H9 (cell line): ENCODE measurements around the gene WDR31. TPM values are rescaled to one million over a fixed set of nuclear protein-coding genes. Genes with fewer than 3 reads are reported as not detected.

Experiments
- DNase-seq: peaks from one replicate; pipeline ENCODE4 v3.0.0-alpha.2; 2017
- H2AFZ ChIP-seq: one replicate; pipeline ENCODE4 v1.6.1; 2013; ENCODE audit warnings: mild to moderate bottlenecking, low read length, control low read depth, moderate library complexity
- H2AK5ac ChIP-seq: 2 replicates; pipeline ENCODE4 v1.6.1; 2013; ENCODE audit warnings: low read length, control low read depth, mixed read lengths; ENCODE audit not compliant: insufficient read length
- H2BK120ac ChIP-seq: one replicate; pipeline ENCODE4 v1.6.1; 2013; ENCODE audit warnings: low read depth, mild to moderate bottlenecking, low read length, control low read depth, inconsistent platforms; ENCODE audit not compliant: poor library complexity, severe bottlenecking
- H2BK12ac ChIP-seq: 2 replicates; pipeline ENCODE4 v1.6.1; 2013; ENCODE audit warnings: low read length, control low read depth, mixed read lengths, low read depth; ENCODE audit not compliant: insufficient read length
- H2BK15ac ChIP-seq: 2 replicates; pipeline ENCODE4 v1.6.1; 2013; ENCODE audit warnings: low read depth, low read length, control low read depth
- H2BK20ac ChIP-seq: one replicate; pipeline ENCODE4 v1.6.1; 2013; ENCODE audit warnings: low read depth, mild to moderate bottlenecking, low read length, control low read depth, inconsistent platforms; ENCODE audit not compliant: poor library complexity, severe bottlenecking
- H2BK5ac ChIP-seq: 2 replicates; pipeline ENCODE4 v1.6.1; 2013; ENCODE audit warnings: low read length, control low read depth, mixed read lengths; ENCODE audit not compliant: insufficient read length
- H3K14ac ChIP-seq: 2 replicates; pipeline ENCODE4 v1.6.1; 2013; ENCODE audit warnings: low read length, control low read depth; ENCODE audit not compliant: insufficient read depth
- H3K18ac ChIP-seq: 2 replicates; pipeline ENCODE4 v1.6.1; 2013; ENCODE audit warnings: low read depth, mild to moderate bottlenecking, mixed read lengths, low read length, control low read depth; ENCODE audit not compliant: insufficient read length
- H3K23ac ChIP-seq: 2 replicates; pipeline ENCODE4 v1.6.1; 2013; ENCODE audit warnings: low read length, control low read depth, mixed read lengths, low read depth; ENCODE audit not compliant: insufficient read length
- H3K23me2 ChIP-seq: 2 replicates; pipeline ENCODE4 v1.6.1; 2013; ENCODE audit warnings: low read depth, mild to moderate bottlenecking, mixed read lengths, low read length, control low read depth; ENCODE audit not compliant: insufficient read length, poor library complexity, severe bottlenecking
- H3K27ac ChIP-seq: 2 replicates; pipeline ENCODE4 v1.5.1; 2013; ENCODE audit warnings: low read length, control low read depth, mixed read lengths, low read depth; ENCODE audit not compliant: insufficient read length
- H3K27me3 ChIP-seq: 2 replicates; pipeline ENCODE4 v1.6.1; 2013; ENCODE audit warnings: low read length, control low read depth, inconsistent platforms; ENCODE audit not compliant: insufficient read depth
- H3K4ac ChIP-seq: 2 replicates; pipeline ENCODE4 v1.6.1; 2013; ENCODE audit warnings: low read depth, mild to moderate bottlenecking, control low read depth, inconsistent platforms, low read length, moderate library complexity
- H3K4me1 ChIP-seq: 2 replicates; pipeline ENCODE4 v1.6.1; 2013; ENCODE audit warnings: low read length, control low read depth, inconsistent platforms; ENCODE audit not compliant: insufficient read depth
- H3K4me2 ChIP-seq: 2 replicates; pipeline ENCODE4 v1.6.1; 2013; ENCODE audit warnings: low read length, control low read depth, mixed read lengths; ENCODE audit not compliant: insufficient read length, insufficient read depth
- H3K56ac ChIP-seq: 2 replicates; pipeline ENCODE4 v1.6.1; 2013; ENCODE audit warnings: low read depth, mild to moderate bottlenecking, mixed read lengths, low read length, control low read depth; ENCODE audit not compliant: insufficient read length
- H3K79me1 ChIP-seq: 2 replicates; pipeline ENCODE4 v1.6.1; 2013; ENCODE audit warnings: low read depth, mild to moderate bottlenecking, moderate library complexity, low read length, control low read depth, inconsistent platforms; ENCODE audit not compliant: insufficient read depth, poor library complexity, severe bottlenecking
- H3K79me2 ChIP-seq: 2 replicates; pipeline ENCODE4 v1.6.1; 2013; ENCODE audit warnings: low read length, control low read depth, inconsistent platforms; ENCODE audit not compliant: insufficient read depth
- H3K9ac ChIP-seq: 2 replicates; pipeline ENCODE4 v1.6.1; 2013; ENCODE audit warnings: low read length, control low read depth, mixed read lengths; ENCODE audit not compliant: insufficient read length; ENCODE audit errors: extremely low read depth
- H3K9me3 ChIP-seq: one replicate; pipeline ENCODE4 v1.6.1; 2013; ENCODE audit warnings: low read depth, low read length, inconsistent platforms; ENCODE audit not compliant: control insufficient read depth
- H3T11ph ChIP-seq: one replicate; pipeline ENCODE4 v1.6.1; 2013; ENCODE audit warnings: mild to moderate bottlenecking, low read length, control low read depth, inconsistent platforms
- H4K20me1 ChIP-seq: one replicate; pipeline ENCODE4 v1.6.1; 2013; ENCODE audit not compliant: control insufficient read depth, insufficient read length, insufficient read depth
- H4K5ac ChIP-seq: 2 replicates; pipeline ENCODE4 v1.6.1; 2013; ENCODE audit warnings: low read depth, mild to moderate bottlenecking, mixed read lengths, low read length, control low read depth; ENCODE audit not compliant: insufficient read length
- H4K8ac ChIP-seq: replicated peaks from 2 replicates; pipeline ENCODE4 v1.6.1; 2013; ENCODE audit warnings: low read length, control low read depth, mixed read lengths, low read depth; ENCODE audit not compliant: insufficient read length
- H4K91ac ChIP-seq: 2 replicates; pipeline ENCODE4 v1.6.1; 2013; ENCODE audit warnings: low read depth, mild to moderate bottlenecking, moderate library complexity, mixed read lengths, low read length, control low read depth; ENCODE audit not compliant: insufficient read length
- H3K27ac Mint-ChIP-seq, 3 experiments: 2 replicates in 2 of 3; 3 replicates in 1 of 3; pipeline ENCODE4 v1.8.0; 2020 to 2021; ENCODE audit warnings: mixed read lengths in 3 of 3, mild to moderate bottlenecking in 1 of 3, moderate library complexity in 1 of 3
- H3K27me3 Mint-ChIP-seq: 2 replicates; pipeline ENCODE4 v1.8.0; 2021; ENCODE audit warnings: low read depth, mild to moderate bottlenecking, moderate library complexity, mixed read lengths
- H3K36me3 Mint-ChIP-seq, 3 experiments: 2 replicates in 2 of 3; 3 replicates in 1 of 3; pipeline ENCODE4 v1.8.0; 2020 to 2021; ENCODE audit warnings: low read depth in 3 of 3, mixed read lengths in 3 of 3; ENCODE audit not compliant: insufficient read depth in 1 of 3
- H3K4me1 Mint-ChIP-seq, 2 experiments: 2 replicates each; pipeline ENCODE4 v1.8.0; 2020; ENCODE audit warnings: mixed read lengths in 2 of 2
- H3K4me3 Mint-ChIP-seq, 2 experiments: 2 replicates in 1 of 2; 3 replicates in 1 of 2; pipeline ENCODE4 v1.8.0; 2020 to 2021; ENCODE audit warnings: mild to moderate bottlenecking in 2 of 2, mixed read lengths in 2 of 2, moderate library complexity in 1 of 2
- H3K9me3 Mint-ChIP-seq, 2 experiments: 2 replicates in 1 of 2; 3 replicates in 1 of 2; pipeline ENCODE4 v1.8.0; 2020; ENCODE audit warnings: mild to moderate bottlenecking in 2 of 2, mixed read lengths in 2 of 2, moderate library complexity in 1 of 2
- CTCF ChIP-seq: fragments of 200-600 bp; sonication (generic); conservative IDR thresholded peaks from 3 replicates; pipeline ENCODE4 v1.8.0; 2021; ENCODE audit warnings: antibody characterized with exemption, mild to moderate bottlenecking
- WGBS: extraction: QIAGEN DNeasy Blood & Tissue Kit; methylation state at CpG from one replicate; pipeline ENCODE4 v1.1.7; 2013; ENCODE audit warnings: missing lambda C conversion rate, low lambda C conversion rate, mixed read lengths; ENCODE audit not compliant: insufficient read length; ENCODE audit errors: extremely low coverage; 5-methylcytosine and 5-hydroxymethylcytosine counted together
- total RNA-seq: library from RNA; stranded (reverse); gene quantifications from 2 replicates; pipeline ENCODE4 v1.2.1, GENCODE V29; 2021

The WDR31 gene
- total RNA-seq, 1 experiment from 2014 or later = 0.72 TPM

- H4K91ac ChIP-seq = no peak overlapping the region
- no peaks in the 10 kb centered on the region for H3K23me2 ChIP-seq
- no peak overlapping the region for H4K8ac ChIP-seq
- no peak overlapping the region for H3K9ac ChIP-seq
- H3K36me3 Mint-ChIP-seq = no peaks in the 10 kb centered on the region
- H3K79me2 ChIP-seq = no peaks in the 10 kb centered on the region
- H3K27me3 ChIP-seq = no peaks in the 10 kb centered on the region
- no peak overlapping the region for H3T11ph ChIP-seq
- no peak overlapping the region for H2BK120ac ChIP-seq
- no peak overlapping the region for H4K5ac ChIP-seq
- no peaks in the 10 kb centered on the region for H4K20me1 ChIP-seq
- H3K14ac ChIP-seq = no peak overlapping the region
- H2BK5ac ChIP-seq = no peak overlapping the region
- no peak overlapping the region for H3K56ac ChIP-seq
- no peak for DNase-seq
- H2BK15ac ChIP-seq = no peak overlapping the region
- H3K4me1 ChIP-seq = no peaks in the 10 kb centered on the region
- no peak overlapping the region for H3K27ac Mint-ChIP-seq
- H2AK5ac ChIP-seq = no peak overlapping the region
- no peak overlapping the region for H2AFZ ChIP-seq
- H3K27ac ChIP-seq = no peak overlapping the region
- H3K79me1 ChIP-seq = no peaks in the 10 kb centered on the region
- no peak overlapping the region for H3K4me2 ChIP-seq
- no CpG with 5 or more reads among the region's 2 CpGs for WGBS
- H2BK20ac ChIP-seq = no peak overlapping the region
- H3K9me3 ChIP-seq = no peaks in the 10 kb centered on the region
- no peak overlapping the region for H3K4ac ChIP-seq
- H3K18ac ChIP-seq = no peak overlapping the region
- H3K9me3 Mint-ChIP-seq = no peaks in the 10 kb centered on the region
- no peak overlapping the region for H3K4me3 Mint-ChIP-seq
- peak; percentile 80 for TF ChIP-seq CTCF
- no peaks in the 10 kb centered on the region; the same call in 1 of the 2 replicates for H3K27me3 Mint-ChIP-seq
- H3K23ac ChIP-seq = no peak overlapping the region
- H2BK12ac ChIP-seq = no peak overlapping the region
- no peaks in the 10 kb centered on the region for H3K4me1 Mint-ChIP-seq
Measured at GRCh38 chr9:113309204-113309813, 30.8 kb downstream of the WDR31 start.
